Measurements from ENCODE around the gene TADA2B. TPM values are rescaled to one million over a fixed set of nuclear protein-coding genes. Genes with fewer than 3 reads are reported as not detected.

The TADA2B gene
- total RNA-seq, 2 donors from 2014 or later, result 24.0 to 27.2 TPM

DNA sequence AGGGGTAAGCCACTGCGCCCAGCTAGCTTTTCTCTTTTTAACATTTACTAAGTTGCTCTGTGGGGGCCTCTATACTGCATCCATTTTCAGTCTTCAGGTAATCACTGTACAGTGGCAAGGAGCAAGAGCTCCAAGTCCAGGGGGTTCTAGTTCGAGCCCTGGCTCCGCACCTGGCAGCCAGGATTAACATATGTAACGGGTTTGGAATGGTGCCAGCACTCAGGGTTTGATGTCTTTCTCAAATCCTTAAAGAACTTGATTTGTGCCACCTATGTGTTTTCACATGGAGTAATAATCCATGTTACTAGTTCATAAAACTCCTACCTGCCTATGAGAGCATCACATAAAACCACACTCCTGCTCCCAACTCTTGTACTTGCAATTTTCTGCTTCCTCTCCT lies 20.2 kb downstream of the TADA2B start:
- intact Hi-C loops (cut with DNase I), result no loop called here
- Histone ChIP-seq H3K9me3 (no peaks in the 10 kb centered on the region), H3K4me3 (no peak overlapping the region), H3K9ac (ENCODE audit: low read depth in 2 of 2, low read length in 2 of 2) (no peak overlapping the region), H3K27ac (no peak overlapping the region), H3K36me3 (no peaks in the 10 kb centered on the region), H3K27me3 (no peaks in the 10 kb centered on the region), H3K4me1 (peaks cover 9% of the 10 kb centered on the region)
- TF ChIP-seq CTCF (IDR thresholded peaks at IDR 0.05), result no peak
- DNase-seq, result no peak

DNA sequence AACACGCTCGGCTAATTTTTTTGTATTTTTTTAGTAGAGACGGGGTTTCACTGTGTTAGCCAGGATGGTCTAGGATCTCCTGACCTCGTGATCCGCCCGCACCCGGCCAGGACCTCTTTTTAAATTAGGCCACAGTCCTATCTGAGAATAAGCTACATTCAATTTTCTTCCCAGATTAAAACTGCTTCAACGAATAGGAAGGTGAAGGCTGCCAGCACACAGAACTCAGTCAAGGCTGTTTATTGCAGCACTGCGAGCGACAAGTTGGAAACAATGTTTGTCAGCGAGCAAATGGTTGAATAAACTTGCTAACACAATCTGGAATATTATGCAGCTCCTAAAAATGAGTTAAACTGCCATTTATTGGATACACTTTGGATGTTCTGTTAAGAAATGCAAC lies 22.8 kb downstream of the TADA2B start:
- H3K9ac ChIP-seq (ENCODE audit: low read depth in 2 of 2, low read length in 2 of 2), result no peak overlapping the region
- H3K36me3 ChIP-seq, result no peaks in the 10 kb centered on the region
- H3K4me1 ChIP-seq, result peaks cover 13% of the 10 kb centered on the region
- H3K4me3 ChIP-seq, result no peak overlapping the region
- no peak for DNase-seq
- no peak overlapping the region for H3K27ac ChIP-seq
- TF ChIP-seq CTCF (IDR thresholded peaks at IDR 0.05), result no peak
- intact Hi-C loops (cut with DNase I), result no loop called here
- no peaks in the 10 kb centered on the region for H3K9me3 ChIP-seq
- H3K27me3 ChIP-seq, result no peaks in the 10 kb centered on the region

DNA sequence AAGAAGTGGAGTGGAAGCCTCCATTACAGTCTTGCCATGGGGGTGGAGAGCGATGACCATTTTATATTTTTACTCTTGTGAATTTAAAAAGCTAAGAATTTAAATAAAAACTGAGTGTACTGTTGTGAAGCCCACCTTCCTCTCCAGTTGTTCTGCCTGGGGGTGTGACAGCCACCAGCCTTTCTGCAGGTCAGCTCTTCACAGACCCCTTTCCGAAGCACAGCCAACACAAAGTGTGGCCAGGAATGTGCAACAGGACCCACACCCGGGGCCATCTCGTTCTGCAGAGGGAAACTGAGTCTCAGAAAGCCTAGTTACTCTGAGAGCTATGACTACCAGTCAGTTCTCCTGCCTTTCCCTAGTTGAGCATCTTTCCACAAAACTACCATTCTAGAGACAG lies 23.3 kb downstream of the TADA2B start:
- no peak for DNase-seq
- no peaks in the 10 kb centered on the region for H3K9me3 ChIP-seq
- H3K9ac ChIP-seq (ENCODE audit: low read depth in 2 of 2, low read length in 2 of 2), result no peak overlapping the region
- H3K36me3 ChIP-seq, result no peaks in the 10 kb centered on the region
- H3K27ac ChIP-seq, result no peak overlapping the region
- TF ChIP-seq CTCF (IDR thresholded peaks at IDR 0.05), result no peak
- peaks cover 13% of the 10 kb centered on the region for H3K4me1 ChIP-seq
- intact Hi-C loops (cut with DNase I), result no loop called here
- no peaks in the 10 kb centered on the region for H3K27me3 ChIP-seq
- H3K4me3 ChIP-seq, result peak overlapping the region; percentile 86

DNA sequence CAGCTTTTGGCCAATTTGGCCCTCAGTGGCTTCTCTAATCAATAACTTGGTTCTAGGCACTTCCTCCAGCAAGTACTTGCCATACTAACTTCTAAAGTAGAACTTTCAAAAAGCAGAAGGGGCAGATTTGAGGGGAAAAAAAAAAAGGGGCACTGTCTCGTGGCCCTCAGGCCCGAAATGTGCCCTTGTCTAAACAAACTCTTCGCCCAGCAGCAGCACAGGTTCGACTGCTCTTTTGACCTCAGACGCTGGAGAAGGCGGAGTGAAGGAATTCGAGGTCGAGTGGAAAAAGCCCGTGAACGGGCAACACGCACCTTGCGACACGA lies 23.9 kb downstream of the TADA2B start:
- Histone ChIP-seq H3K9me3 (no peaks in the 10 kb centered on the region), H3K4me1 (peaks cover 13% of the 10 kb centered on the region), H3K36me3 (no peaks in the 10 kb centered on the region), H3K27me3 (no peaks in the 10 kb centered on the region), H3K4me3 (peak overlapping the region; percentile 86), H3K9ac (ENCODE audit: low read depth in 2 of 2, low read length in 2 of 2) (peak overlapping the region; percentile 82 to 92), H3K27ac (peak overlapping the region; percentile 77)
- TF ChIP-seq CTCF (IDR thresholded peaks at IDR 0.05), result no peak
- no peak for DNase-seq
- intact Hi-C loops (cut with DNase I), result no loop called here

DNA sequence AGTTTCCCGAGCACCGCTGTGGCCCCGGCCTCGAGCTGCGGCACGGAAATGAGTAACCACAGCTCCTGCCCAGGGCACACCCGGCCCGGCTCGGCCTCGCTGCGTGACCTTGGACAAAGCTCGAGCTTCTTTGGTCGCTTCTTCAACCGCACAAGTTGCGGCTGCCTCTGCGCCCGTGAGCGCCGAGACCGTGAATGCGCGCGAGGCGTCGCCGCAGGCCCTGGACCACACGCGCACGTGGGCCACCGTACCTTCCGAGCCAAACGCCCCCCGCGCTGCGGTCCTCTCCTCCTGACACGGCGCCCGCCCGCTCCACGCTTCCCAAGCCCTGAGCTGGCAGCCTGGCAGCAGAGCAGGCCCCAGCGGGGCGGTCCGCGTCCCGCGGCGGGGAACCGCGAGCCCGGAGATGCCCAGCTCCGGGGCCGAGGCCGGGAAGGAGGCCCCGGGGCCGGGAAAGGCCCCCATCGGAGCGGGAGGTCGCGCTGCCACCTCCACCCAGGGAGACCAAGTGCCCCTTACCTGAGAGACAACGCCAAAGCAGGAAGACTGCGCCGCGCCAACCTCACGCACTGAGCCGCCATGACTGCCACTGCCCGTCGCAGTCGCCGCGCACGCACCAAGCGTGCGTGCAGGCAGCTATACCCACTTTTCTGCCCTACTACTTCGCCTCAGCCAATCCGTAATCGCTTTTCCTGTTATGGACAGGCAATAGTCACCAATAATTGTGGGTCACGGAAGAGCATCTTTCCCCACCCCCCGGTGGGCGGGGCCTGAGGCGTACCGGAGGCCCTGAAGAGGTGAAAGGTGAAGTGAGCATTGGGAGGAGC lies 24.5 kb downstream of the TADA2B start, which contains the start of gene GRPEL1:
GRPEL1 (minus strand) TSS at position 613 of the 827 bp plus-strand sequence; CDS start at position 581, 32 bp downstream.
- no peaks in the 10 kb centered on the region for H3K27me3 ChIP-seq
- no peak for TF ChIP-seq CTCF (IDR thresholded peaks at IDR 0.05)
- intact Hi-C loops (cut with DNase I), result no loop called here
- H3K27ac ChIP-seq, result peak within 1 kb of the TSS; percentile 77
- peak within 1 kb of the TSS; percentile 84 to 92 for H3K9ac ChIP-seq (ENCODE audit: low read depth in 2 of 2, low read length in 2 of 2)
- no peaks in the 10 kb centered on the region for H3K9me3 ChIP-seq
- DNase-seq, result peak; percentile 100
- no peaks in the 10 kb centered on the region for H3K36me3 ChIP-seq
- H3K4me3 ChIP-seq, result peak within 1 kb of the TSS; percentile 86
- H3K4me1 ChIP-seq, result peaks cover 13% of the 10 kb centered on the region
